NB4 (cell line): ENCODE data around the gene CHRM1.

Experiments used
- MYC ChIP-seq: IDR thresholded peaks from 2 replicates; pipeline ENCODE4 v1.6.1; 2011; ENCODE audit warnings: low read depth, low read length
- POLR2A ChIP-seq: IDR thresholded peaks from 2 replicates; pipeline ENCODE4 v1.6.1; 2011; ENCODE audit warnings: mild to moderate bottlenecking; ENCODE audit not compliant: insufficient read length; ENCODE audit errors: extremely low read depth
- TF ChIP-seq, protein P1 (sequence below): IDR thresholded peaks from one replicate; pipeline ENCODE4 v1.5.1; 2012; ENCODE audit warnings: low read depth, low read length
- TF ChIP-seq, protein P2 (sequence below): IDR thresholded peaks from 2 replicates; pipeline ENCODE4 v1.6.1; 2011; ENCODE audit warnings: low read depth, low read length

DNA sequence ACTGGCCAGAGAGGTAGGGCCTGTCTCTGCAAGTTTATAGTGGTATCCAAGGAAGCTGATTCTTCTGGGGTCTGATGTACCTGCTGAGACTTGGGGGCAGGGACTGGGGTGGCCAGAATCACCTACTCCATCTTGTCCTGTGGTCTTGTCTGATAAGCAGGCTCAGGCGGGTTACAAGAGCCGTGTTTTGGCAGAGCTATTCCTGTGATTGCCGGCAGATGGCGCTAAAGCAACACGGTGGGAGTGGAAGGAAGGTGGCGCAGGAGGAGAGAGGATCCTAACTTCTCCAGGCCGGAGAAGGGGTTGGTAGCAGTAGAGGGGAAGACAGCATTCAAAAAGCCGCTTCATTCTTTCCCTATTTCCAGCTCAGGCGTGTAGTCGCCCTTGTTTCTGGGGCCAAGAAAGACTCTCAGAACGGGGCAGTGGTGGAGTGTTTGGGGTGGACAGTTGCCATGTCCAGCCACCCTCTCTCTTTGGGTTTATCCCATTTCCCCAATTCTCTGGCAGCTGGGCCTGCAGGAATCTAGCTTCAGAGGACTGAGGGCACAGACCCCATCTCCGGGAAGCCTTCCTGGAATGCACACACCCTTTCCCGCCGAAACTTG, 15.1 kb downstream of the CHRM1 start:
- TF ChIP-seq, protein P1, sequence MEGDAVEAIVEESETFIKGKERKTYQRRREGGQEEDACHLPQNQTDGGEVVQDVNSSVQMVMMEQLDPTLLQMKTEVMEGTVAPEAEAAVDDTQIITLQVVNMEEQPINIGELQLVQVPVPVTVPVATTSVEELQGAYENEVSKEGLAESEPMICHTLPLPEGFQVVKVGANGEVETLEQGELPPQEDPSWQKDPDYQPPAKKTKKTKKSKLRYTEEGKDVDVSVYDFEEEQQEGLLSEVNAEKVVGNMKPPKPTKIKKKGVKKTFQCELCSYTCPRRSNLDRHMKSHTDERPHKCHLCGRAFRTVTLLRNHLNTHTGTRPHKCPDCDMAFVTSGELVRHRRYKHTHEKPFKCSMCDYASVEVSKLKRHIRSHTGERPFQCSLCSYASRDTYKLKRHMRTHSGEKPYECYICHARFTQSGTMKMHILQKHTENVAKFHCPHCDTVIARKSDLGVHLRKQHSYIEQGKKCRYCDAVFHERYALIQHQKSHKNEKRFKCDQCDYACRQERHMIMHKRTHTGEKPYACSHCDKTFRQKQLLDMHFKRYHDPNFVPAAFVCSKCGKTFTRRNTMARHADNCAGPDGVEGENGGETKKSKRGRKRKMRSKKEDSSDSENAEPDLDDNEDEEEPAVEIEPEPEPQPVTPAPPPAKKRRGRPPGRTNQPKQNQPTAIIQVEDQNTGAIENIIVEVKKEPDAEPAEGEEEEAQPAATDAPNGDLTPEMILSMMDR: peak; percentile 99
- TF ChIP-seq POLR2A (no peak), MYC (no peak)
- TF ChIP-seq, protein P2, sequence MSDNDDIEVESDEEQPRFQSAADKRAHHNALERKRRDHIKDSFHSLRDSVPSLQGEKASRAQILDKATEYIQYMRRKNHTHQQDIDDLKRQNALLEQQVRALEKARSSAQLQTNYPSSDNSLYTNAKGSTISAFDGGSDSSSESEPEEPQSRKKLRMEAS: no peak
